Measurements from ENCODE around the gene GNL1.
"Not testable (repeated sequence)": the region's sequence is repeated elsewhere in the genome, so short reads cannot be mapped to it uniquely, and the experiment has no call there.

The GNL1 gene

GRCh38 chr6:30521952-30522351 lies 34.3 kb downstream of the GNL1 start:
- not testable (repeated sequence) for DNase-seq

- not testable (repeated sequence) for DNase-seq
Observed at GRCh38 chr6:30521082-30521481, 35.2 kb downstream of the GNL1 start.

GRCh38 chr6:30520522-30520921 lies 35.8 kb downstream of the GNL1 start:
- no peak for DNase-seq

GRCh38 chr6:30518505-30519145 lies 37.7 kb downstream of the GNL1 start:
- not testable (repeated sequence) for DNase-seq

- DNase-seq = not testable (repeated sequence)
Observed at GRCh38 chr6:30517767-30518504, 38.4 kb downstream of the GNL1 start.

- not testable (repeated sequence) for DNase-seq
Observed at GRCh38 chr6:30516754-30517076, 39.6 kb downstream of the GNL1 start.

GRCh38 chr6:30515944-30516753 lies 40.1 kb downstream of the GNL1 start:
- no peak for DNase-seq

GRCh38 chr6:30515106-30515505 lies 41.2 kb downstream of the GNL1 start:
- DNase-seq = no peak

GRCh38 chr6:30513451-30513850 lies 42.8 kb downstream of the GNL1 start:
- no peak for DNase-seq

GRCh38 chr6:30511169-30511546 lies 45.1 kb downstream of the GNL1 start:
- DNase-seq = no peak

- DNase-seq = no peak
Observed at GRCh38 chr6:30510419-30511168, 45.7 kb downstream of the GNL1 start.

- no peak for DNase-seq
Observed at GRCh38 chr6:30508890-30509736, 47.2 kb downstream of the GNL1 start.

GRCh38 chr6:30507849-30508827 lies 48.2 kb downstream of the GNL1 start:
- no peak for DNase-seq

- DNase-seq = no peak
Observed at GRCh38 chr6:30500421-30501355, 55.6 kb downstream of the GNL1 start.

GRCh38 chr6:30498705-30499104 lies 57.6 kb downstream of the GNL1 start:
- DNase-seq = not testable (repeated sequence)

GRCh38 chr6:30497714-30498113 lies 58.6 kb downstream of the GNL1 start:
- no peak for DNase-seq

- not testable (repeated sequence) for DNase-seq
Observed at GRCh38 chr6:30497261-30497599, 59.1 kb downstream of the GNL1 start.

GRCh38 chr6:30495993-30496392 lies 60.3 kb downstream of the GNL1 start:
- DNase-seq = no peak

- not testable (repeated sequence) for DNase-seq
Observed at GRCh38 chr6:30495060-30495459, 61.2 kb downstream of the GNL1 start.
